ENCODE measurements around the gene PRR22.

Gene PRR22

GRCh38 chr19:5818594-5818993, 34.0 kb upstream of the PRR22 start:
- Histone ChIP-seq H3K4me3 (ENCODE audit: low read depth, low read length) (no peak overlapping the region), H3K4me1 (no peaks in the 10 kb centered on the region), H3K9me3 (no peaks in the 10 kb centered on the region), H3K36me3 (no peaks in the 10 kb centered on the region), H3K27me3 (peaks cover 4% of the 10 kb centered on the region; the same call in 1 of the 2 replicates)
- DNase-seq, result no peak
- TF ChIP-seq CTCF (IDR thresholded peaks at IDR 0.05; ENCODE audit: low read depth, low read length), result no peak

- no peaks in the 10 kb centered on the region for H3K9me3 ChIP-seq
- H3K27me3 ChIP-seq, result peaks cover 4% of the 10 kb centered on the region; the same call in 1 of the 2 replicates
- H3K36me3 ChIP-seq, result no peaks in the 10 kb centered on the region
- no peak for DNase-seq
- H3K4me3 ChIP-seq (ENCODE audit: low read depth, low read length), result no peak overlapping the region
- no peaks in the 10 kb centered on the region for H3K4me1 ChIP-seq
- no peak for TF ChIP-seq CTCF (IDR thresholded peaks at IDR 0.05; ENCODE audit: low read depth, low read length)
Measured at GRCh38 chr19:5817218-5817617, 32.7 kb upstream of the PRR22 start.

- Histone ChIP-seq H3K27me3 (peaks cover 4% of the 10 kb centered on the region; the same call in 1 of the 2 replicates), H3K36me3 (no peaks in the 10 kb centered on the region), H3K4me1 (no peaks in the 10 kb centered on the region), H3K4me3 (ENCODE audit: low read depth, low read length) (no peak overlapping the region), H3K9me3 (no peaks in the 10 kb centered on the region)
- no peak for TF ChIP-seq CTCF (IDR thresholded peaks at IDR 0.05; ENCODE audit: low read depth, low read length)
- no peak for DNase-seq
Measured at GRCh38 chr19:5814852-5815246, 30.3 kb upstream of the PRR22 start.

GRCh38 chr19:5814123-5814851, 29.7 kb upstream of the PRR22 start:
- no peaks in the 10 kb centered on the region for H3K4me1 ChIP-seq
- no peaks in the 10 kb centered on the region for H3K36me3 ChIP-seq
- H3K27me3 ChIP-seq, result peaks cover 4% of the 10 kb centered on the region; the same call in 1 of the 2 replicates
- no peak for DNase-seq
- no peak for TF ChIP-seq CTCF (IDR thresholded peaks at IDR 0.05; ENCODE audit: low read depth, low read length)
- H3K4me3 ChIP-seq (ENCODE audit: low read depth, low read length), result no peak overlapping the region
- no peaks in the 10 kb centered on the region for H3K9me3 ChIP-seq

DNA sequence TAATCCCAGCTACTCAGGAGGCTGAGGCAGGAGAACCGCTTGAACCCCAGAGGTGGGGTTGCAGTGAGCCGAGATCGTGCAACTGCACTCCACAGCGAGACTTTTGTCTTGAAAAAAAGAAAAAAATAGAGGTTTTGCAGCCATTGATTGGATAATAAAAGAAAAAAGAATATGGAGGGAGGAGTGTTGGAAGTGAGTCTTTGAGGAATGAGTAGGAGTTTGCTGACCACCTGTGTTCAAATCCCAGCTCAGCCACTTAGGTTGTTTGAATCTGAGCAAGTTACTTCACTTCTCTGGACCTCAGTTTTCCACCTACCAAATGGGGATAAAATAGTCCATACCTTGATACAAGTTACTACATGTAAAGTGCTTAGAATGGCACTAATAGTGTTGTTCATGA, 26.6 kb upstream of the PRR22 start:
- no peak for TF ChIP-seq CTCF (IDR thresholded peaks at IDR 0.05; ENCODE audit: low read depth, low read length)
- no peak overlapping the region for H3K4me3 ChIP-seq (ENCODE audit: low read depth, low read length)
- H3K27me3 ChIP-seq, result 0 out of 2 replicates have a peak, but pooled peaks cover 4% of the 10 kb centered on the region
- no peak for DNase-seq
- no peaks in the 10 kb centered on the region for H3K9me3 ChIP-seq
- H3K4me1 ChIP-seq, result peaks cover 4% of the 10 kb centered on the region; the same call in 1 of the 2 replicates
- no peaks in the 10 kb centered on the region for H3K36me3 ChIP-seq

- no peak for DNase-seq
- H3K4me1 ChIP-seq, result peaks cover 7% of the 10 kb centered on the region
- TF ChIP-seq CTCF (IDR thresholded peaks at IDR 0.05; ENCODE audit: low read depth, low read length), result no peak
- no peaks in the 10 kb centered on the region for H3K9me3 ChIP-seq
- no peaks in the 10 kb centered on the region for H3K36me3 ChIP-seq
- H3K4me3 ChIP-seq (ENCODE audit: low read depth, low read length), result no peak overlapping the region
- H3K27me3 ChIP-seq, result peaks cover 7% of the 10 kb centered on the region
Measured at GRCh38 chr19:5809469-5809868, 24.9 kb upstream of the PRR22 start.
